NB4 (cell line): ENCODE measurements around the gene CMTM1.

Experiments used
- CTCF ChIP-seq: IDR thresholded peaks from one replicate; pipeline ENCODE4 v1.5.1; 2012; ENCODE audit warnings: low read depth, low read length
- MYC ChIP-seq: IDR thresholded peaks from 2 replicates; pipeline ENCODE4 v1.6.1; 2011; ENCODE audit warnings: low read depth, low read length
- POLR2A ChIP-seq: IDR thresholded peaks from 2 replicates; pipeline ENCODE4 v1.6.1; 2011; ENCODE audit warnings: mild to moderate bottlenecking; ENCODE audit not compliant: insufficient read length; ENCODE audit errors: extremely low read depth
- TF ChIP-seq, protein P1 (sequence below): IDR thresholded peaks from 2 replicates; pipeline ENCODE4 v1.6.1; 2011; ENCODE audit warnings: low read depth, low read length

- TF ChIP-seq POLR2A (no peak), CTCF (no peak), MYC (no peak)
- TF ChIP-seq, protein P1, sequence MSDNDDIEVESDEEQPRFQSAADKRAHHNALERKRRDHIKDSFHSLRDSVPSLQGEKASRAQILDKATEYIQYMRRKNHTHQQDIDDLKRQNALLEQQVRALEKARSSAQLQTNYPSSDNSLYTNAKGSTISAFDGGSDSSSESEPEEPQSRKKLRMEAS = no peak
Measured at GRCh38 chr16:66592814-66593213, 26.6 kb downstream of the CMTM1 start.
